ENCODE results near the gene LEFTY2. TPM values are rescaled to one million over a fixed set of nuclear protein-coding genes. Genes with fewer than 3 reads are reported as not detected.

LEFTY2 gene
- total and polyA plus RNA-seq, 9 of the 15 experiments (the other 6 are each of a cell fraction or from before 2014, with no cell fraction given), result 0.04 to 0.14 TPM; not detected in 7

DNA sequence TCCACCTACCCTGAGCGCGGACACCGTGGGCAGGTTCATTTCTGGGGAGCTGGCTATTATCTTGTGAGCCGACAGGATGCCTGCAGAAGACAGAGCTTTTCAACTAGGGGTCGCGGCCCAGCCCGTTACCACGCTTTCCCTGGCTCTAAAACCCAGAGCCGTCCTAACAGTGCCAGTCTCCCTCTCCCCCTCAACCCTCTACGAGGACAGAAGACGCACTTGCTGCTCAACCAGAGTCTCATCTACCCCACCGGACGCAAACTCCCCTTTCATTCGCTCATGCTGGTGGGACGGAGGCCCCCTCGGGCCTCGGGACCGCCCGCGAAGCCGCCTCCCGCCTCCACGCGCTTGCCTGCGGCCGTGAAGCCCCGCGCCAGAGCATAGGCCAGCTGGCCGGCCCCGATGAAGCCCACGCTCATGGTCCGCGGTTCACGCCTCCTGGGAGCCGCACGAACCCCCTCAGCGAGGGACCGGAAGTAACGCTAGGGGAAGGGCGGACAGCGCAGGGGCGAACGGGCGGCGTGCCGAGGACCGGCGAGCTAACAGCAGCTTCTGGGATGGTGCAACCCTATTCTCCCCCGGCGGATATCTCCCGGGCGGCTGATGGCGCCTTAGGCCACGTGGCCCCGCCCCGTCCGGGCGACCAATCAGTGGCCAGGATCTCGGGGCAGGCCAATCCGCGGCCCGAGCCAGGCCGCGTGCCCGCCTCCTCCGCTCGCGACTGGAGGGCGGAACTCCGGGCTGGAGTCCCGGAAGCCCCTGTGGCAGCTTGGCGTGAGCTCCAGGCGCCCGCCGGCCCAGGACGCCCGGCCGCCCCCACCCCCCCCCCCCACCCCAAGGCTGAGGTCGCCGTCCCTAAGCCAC is 17.1 kb downstream of the LEFTY2 start, which contains the start of gene PYCR2:
PYCR2 (minus strand) TSS at position 559 of the 864 bp plus-strand sequence; CDS start at position 419, 140 bp downstream.
- Histone ChIP-seq H3K4me3 (peak within 1 kb of the TSS; percentile 94), H3K9me1 (ENCODE audit: control insufficient read depth, insufficient read depth, low read length) (no peaks in the 10 kb centered on the region), H3K4me1 (replicated peaks in 1 of 2; ENCODE audit: control insufficient read depth in 2 of 2, insufficient read depth in 2 of 2, low read length in 2 of 2) (peaks cover 44 to 69% of the 10 kb centered on the region in 2 experiments), H3K79me2 (ENCODE audit: control insufficient read depth, insufficient read depth, low read length) (peaks cover 39% of the 10 kb centered on the region), H3K4me2 (ENCODE audit: insufficient read depth, low read length) (peak within 1 kb of the TSS; percentile 89), H3K27ac (ENCODE audit: extremely low read depth, low read depth, low read length) (peak within 1 kb of the TSS; percentile 93), H3K9me3 (replicated peaks; ENCODE audit: control insufficient read depth, insufficient read depth, low read depth, low read length) (no peaks in the 10 kb centered on the region), H3K36me3 (ENCODE audit: control insufficient read depth, insufficient read depth, low read length) (peaks cover 42% of the 10 kb centered on the region), H4K20me1 (replicated peaks; ENCODE audit: control insufficient read depth, insufficient read depth, low read length) (no peaks in the 10 kb centered on the region), H2AFZ (ENCODE audit: low read depth, low read length) (peak within 1 kb of the TSS; percentile 85), H3K27me3 (ENCODE audit: control insufficient read depth in 2 of 2, insufficient read depth in 2 of 2, low read length in 2 of 2) (no peaks in the 10 kb centered on the region), H3K9ac (ENCODE audit: insufficient read depth in 1 of 2, low read depth in 2 of 2, low read length in 2 of 2) (peak within 1 kb of the TSS; percentile 94 to 97)
- CTCF ChIA-PET (ENCODE audit: low intra/inter-chr PET ratio), result interaction anchor here (0.6 to 0.7 kb wide), 2 partner anchors 38 to 449 kb away, joined by 3 to 8 read pairs; no protein-coding TSS in a partner anchor
- FAIRE-seq, result peak; percentile 91
- BruUV-seq (replicated peaks), result TSS peak; percentile 69
- DNase-seq (ENCODE audit: extremely low read depth in 1 of 4, low spot score in 3 of 4), result peak; percentile 99 to 100 (median 99)
- POLR2A ChIA-PET, result interaction anchor here (0.6 to 2.8 kb wide), 18 partner anchors 8 to 438 kb away, joined by 3 to 14 read pairs (median 4); partner anchors contain the start of genes LEFTY1, SDE2 and TMEM63A
- peak; percentile 91 for ATAC-seq
- WGBS (ENCODE audit: insufficient coverage, low coverage, missing lambda C conversion rate), result under 1% methylated on average over 71 of the region's 80 CpGs
- intact Hi-C loops (cut with micrococcal nuclease), result loop anchor here (2.0 kb wide), 1 partner anchor 41 kb away; the partner anchor contains the start of gene TMEM63A
- in situ Hi-C loops (cut with MboI), result no loop called here
- TF ChIP-seq CAMTA2 (CRISPR knock-in tag; conservative IDR thresholded peaks at IDR 0.05) (no peak), TCFL5 (CRISPR knock-in tag; conservative IDR thresholded peaks at IDR 0.05) (no peak), ZNF551 (CRISPR knock-in tag; IDR thresholded peaks at IDR 0.05) (no peak), HMG20A (CRISPR knock-in tag; conservative IDR thresholded peaks at IDR 0.05) (no peak), ZNF436 (CRISPR knock-in tag; IDR thresholded peaks at IDR 0.05) (no peak), NFE2 (IDR thresholded peaks at IDR 0.05; ENCODE audit: low read depth) (no peak), NR1H2 (CRISPR knock-in tag; IDR thresholded peaks at IDR 0.05) (no peak), RFX5 (IDR thresholded peaks at IDR 0.05; ENCODE audit: low read depth, low read length) (no peak), KAT2B (IDR thresholded peaks at IDR 0.05; ENCODE audit: low read depth, low read length) (no peak), MIER1 (IDR thresholded peaks at IDR 0.05; ENCODE audit: low read depth) (no peak), KHSRP (IDR thresholded peaks at IDR 0.05) (no peak), ZNF324 (CRISPR knock-in tag; IDR thresholded peaks at IDR 0.05) (no peak), DACH1 (IDR thresholded peaks at IDR 0.05; ENCODE audit: partially characterized antibody) (peak; percentile 88), ZBTB8A (IDR thresholded peaks at IDR 0.05; ENCODE audit: partially characterized antibody) (no peak), RNF2 (IDR thresholded peaks at IDR 0.05) (peak; percentile 38; the same call in 1 of the 2 replicates), ZNF232 (CRISPR knock-in tag; IDR thresholded peaks at IDR 0.05) (no peak)
- TF ChIP-seq, protein P1, sequence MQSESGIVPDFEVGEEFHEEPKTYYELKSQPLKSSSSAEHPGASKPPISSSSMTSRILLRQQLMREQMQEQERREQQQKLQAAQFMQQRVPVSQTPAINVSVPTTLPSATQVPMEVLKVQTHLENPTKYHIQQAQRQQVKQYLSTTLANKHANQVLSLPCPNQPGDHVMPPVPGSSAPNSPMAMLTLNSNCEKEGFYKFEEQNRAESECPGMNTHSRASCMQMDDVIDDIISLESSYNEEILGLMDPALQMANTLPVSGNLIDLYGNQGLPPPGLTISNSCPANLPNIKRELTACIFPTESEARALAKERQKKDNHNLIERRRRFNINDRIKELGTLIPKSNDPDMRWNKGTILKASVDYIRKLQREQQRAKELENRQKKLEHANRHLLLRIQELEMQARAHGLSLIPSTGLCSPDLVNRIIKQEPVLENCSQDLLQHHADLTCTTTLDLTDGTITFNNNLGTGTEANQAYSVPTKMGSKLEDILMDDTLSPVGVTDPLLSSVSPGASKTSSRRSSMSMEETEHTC (IDR thresholded peaks at IDR 0.05), result no peak
- TF ChIP-seq, protein P2, sequence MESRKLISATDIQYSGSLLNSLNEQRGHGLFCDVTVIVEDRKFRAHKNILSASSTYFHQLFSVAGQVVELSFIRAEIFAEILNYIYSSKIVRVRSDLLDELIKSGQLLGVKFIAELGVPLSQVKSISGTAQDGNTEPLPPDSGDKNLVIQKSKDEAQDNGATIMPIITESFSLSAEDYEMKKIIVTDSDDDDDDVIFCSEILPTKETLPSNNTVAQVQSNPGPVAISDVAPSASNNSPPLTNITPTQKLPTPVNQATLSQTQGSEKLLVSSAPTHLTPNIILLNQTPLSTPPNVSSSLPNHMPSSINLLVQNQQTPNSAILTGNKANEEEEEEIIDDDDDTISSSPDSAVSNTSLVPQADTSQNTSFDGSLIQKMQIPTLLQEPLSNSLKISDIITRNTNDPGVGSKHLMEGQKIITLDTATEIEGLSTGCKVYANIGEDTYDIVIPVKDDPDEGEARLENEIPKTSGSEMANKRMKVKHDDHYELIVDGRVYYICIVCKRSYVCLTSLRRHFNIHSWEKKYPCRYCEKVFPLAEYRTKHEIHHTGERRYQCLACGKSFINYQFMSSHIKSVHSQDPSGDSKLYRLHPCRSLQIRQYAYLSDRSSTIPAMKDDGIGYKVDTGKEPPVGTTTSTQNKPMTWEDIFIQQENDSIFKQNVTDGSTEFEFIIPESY (CRISPR knock-in tag; IDR thresholded peaks at IDR 0.05), result no peak
- TF ChIP-seq, protein P3, sequence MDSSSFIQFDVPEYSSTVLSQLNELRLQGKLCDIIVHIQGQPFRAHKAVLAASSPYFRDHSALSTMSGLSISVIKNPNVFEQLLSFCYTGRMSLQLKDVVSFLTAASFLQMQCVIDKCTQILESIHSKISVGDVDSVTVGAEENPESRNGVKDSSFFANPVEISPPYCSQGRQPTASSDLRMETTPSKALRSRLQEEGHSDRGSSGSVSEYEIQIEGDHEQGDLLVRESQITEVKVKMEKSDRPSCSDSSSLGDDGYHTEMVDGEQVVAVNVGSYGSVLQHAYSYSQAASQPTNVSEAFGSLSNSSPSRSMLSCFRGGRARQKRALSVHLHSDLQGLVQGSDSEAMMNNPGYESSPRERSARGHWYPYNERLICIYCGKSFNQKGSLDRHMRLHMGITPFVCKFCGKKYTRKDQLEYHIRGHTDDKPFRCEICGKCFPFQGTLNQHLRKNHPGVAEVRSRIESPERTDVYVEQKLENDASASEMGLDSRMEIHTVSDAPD (CRISPR knock-in tag; IDR thresholded peaks at IDR 0.05), result no peak
